Stimulated activated CD8-positive, alpha-beta memory T cell treated with anti-CD3 and anti-CD28 coated beads, Interleukin-7, amount 100 ng/mL, for 1 hour (primary cell): ENCODE measurements around the gene ARFGEF2.
"Not testable (repeated sequence)": the region's sequence is repeated elsewhere in the genome, so short reads cannot be mapped to it uniquely, and the experiment has no call there.

Experiments
- DNase-seq, 2 donors: peaks; one replicate each; pipeline ENCODE4 v3.0.0-alpha.2; 2020; ENCODE audit warnings: low read depth in 2 of 2

The ARFGEF2 gene

DNA sequence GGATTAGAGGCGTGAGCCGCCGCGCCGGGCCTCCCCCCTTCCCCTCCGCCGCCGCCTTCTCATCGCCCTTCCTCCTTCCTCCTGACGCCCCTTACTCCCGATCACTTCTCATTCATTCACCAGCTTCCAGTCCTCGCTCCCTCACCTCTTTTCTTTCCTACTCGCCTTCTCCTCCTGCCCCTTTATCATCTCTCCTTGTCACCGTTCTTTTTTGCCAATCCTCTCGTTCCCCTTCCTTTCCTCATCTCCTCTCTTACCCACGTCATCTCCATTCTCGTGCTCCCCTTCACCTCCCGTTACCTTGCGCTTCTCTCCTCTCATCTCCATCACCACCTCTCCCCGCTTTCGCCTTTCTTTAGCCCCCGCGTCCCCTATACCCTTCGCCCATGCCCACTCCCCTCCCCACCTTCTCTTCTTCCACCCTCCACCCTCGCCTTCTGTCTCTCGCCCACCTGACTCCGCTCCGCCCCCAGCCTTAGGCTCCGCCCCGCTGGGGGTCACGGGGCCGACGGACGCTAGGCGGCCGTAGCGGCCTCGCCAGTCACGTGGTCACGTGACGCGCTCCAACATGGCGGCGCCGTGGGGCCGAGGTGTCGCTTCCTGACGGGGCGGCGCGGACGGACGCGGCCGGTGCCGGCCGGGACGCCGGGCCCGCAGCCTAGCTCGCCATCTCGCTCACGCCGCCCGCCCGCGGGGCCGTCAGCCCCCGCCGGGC, at the start of gene ARFGEF2:
Gene ARFGEF2, plus strand, starts transcription at position 544 of the 715 bp plus-strand sequence. CDS start 179 bp downstream, outside the sequence.
- DNase-seq: peak; percentile 83 to 85

DNA sequence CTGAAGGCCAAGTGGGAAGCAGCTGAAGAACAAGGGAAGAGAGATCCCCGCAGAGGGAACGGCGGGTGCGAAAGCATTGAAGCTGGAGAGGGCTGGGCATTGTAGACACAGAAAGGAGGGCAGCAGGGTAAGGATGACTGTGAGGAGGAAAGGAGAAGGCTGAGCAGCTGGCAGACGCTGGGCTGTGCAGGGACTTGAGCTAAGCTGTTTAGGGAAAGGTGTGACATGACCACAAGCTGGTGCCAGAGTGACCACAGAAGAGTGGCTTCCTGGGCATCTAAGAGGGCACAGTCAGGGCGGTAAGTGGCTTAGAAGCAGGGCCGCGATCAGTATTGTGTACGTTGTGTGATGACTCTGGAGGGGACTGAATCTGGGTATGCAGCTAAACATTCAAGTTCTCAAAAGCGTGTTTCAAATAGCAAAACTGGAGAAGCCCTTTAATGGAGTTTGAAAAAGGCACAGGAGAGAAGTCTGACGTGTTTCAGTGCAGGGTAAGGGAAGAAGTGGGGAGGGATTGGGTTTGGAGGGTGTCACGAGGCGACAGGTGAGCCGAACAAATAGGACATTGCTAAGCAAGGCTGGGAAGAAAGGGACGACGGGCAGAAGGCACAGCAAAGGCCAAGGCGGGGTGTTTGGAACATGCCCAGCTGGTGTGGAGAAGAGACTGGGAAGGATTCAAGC, 46.1 kb upstream of the ARFGEF2 start:
- DNase-seq: no peak

DNA sequence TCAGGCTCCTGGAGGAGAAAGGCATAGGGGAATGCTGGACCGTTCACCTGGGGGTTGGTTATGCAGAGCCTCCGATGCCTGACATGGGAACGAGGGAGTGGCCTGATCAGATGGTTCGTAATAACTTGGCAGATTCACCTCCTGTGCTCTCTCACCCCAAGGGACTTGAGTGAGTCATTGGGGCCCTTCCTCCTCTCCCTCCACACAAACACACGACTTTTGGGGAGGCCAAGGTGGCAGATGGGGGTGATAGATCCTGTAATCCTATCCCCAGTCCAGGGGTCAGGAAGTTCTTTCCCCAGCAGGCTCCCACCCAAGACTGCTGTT, 45.6 kb upstream of the ARFGEF2 start:
- DNase-seq: no peak

DNA sequence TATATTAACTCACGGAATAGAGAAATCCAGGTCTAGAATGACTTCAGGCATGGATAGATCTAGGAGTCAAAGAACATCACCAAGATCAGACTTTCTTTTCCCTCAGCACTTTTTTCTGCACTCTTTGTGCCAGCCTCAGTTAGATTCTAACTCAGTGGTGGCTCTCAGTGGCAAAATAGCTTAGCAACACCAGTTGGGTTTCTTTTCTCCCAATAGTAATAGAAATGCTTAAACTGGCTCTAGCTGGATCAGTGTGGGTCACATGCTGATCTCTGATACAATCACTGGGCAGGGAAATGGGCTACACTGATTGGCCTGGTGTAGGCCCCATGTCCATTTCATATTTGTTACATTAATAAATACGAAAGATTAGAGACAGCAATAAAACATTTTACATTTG, 44.2 kb upstream of the ARFGEF2 start:
- DNase-seq: no peak

DNA sequence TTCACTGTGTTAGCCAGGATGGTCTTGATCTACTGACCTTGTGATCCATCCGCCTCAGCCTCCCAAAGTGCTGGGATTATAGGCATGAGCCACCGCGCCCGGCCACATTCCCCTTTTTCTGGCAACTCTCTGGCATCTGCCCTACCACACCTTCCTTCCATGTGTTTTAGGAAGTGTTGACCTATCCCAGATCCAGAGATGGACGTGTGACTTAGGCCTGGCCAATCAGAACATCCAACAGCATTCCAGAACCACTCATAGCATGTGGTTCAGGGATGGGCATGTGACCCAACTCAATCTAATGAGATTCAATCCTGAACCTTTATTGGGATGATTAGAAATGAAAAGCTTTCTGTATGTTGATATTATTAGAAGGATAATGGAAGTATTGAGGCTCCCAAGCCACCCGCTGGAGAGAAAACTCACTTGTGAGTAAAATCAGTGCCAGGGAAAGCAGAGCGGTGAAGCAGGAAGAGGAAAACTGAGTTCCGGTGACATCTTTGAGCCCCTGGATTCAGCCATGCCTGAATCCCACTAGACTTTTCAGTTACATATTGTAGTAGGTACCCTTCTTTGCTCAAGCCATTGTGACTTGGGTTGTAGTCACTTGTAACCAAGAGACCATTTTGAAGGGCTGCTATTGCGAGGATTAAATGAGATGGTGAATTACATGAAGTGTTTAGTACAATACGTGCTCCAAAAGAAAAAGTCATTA, 42.8 kb upstream of the ARFGEF2 start:
- DNase-seq: no peak

DNA sequence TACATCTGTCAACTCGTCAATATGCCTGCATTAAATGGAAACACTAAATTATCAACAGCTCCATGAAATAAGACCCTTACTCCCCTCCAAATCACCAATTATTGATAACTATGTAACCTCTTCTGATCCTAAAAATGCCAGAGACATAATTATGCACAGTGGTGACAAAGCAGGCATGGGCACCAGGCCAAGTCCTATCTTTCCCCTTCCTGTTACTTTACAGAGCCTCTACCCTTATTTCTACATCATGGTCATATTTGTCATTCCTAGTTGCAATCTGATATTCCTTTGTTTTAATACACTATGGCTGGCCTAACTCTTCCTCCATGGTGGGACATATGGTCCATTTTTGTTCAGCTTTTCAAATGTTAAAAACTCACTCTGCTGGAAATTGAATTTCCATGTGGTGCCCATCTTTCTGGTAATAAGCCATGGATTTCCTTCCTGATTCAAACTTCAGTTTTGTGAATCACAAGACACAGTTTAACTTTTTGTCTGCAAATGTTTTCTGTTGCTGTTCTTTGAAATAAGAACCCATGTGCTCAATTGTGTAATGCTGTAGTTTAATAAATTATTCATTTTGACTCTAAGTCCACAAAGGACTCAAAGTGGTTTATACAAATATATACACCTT, 41.8 kb upstream of the ARFGEF2 start:
- no peak for DNase-seq

DNA sequence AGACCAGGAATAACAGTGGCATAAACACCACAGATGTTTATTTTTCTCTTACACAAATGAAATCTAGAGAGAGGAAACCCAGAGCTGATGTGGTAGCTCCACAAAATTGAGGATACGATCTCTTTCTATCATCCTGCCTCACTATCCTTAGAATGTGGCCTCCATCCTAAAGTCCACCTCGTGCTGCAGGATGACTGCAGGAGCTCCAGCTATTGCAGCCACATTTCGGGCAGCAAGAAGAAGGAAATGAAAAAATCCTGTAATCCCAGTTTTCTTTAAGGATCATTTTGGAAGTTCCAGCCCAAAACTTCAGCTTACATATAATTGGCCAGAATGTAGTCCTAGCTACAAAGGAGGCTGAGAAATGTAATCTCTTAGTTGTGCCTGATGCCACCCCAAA, 41.2 kb upstream of the ARFGEF2 start:
- no peak for DNase-seq

DNA sequence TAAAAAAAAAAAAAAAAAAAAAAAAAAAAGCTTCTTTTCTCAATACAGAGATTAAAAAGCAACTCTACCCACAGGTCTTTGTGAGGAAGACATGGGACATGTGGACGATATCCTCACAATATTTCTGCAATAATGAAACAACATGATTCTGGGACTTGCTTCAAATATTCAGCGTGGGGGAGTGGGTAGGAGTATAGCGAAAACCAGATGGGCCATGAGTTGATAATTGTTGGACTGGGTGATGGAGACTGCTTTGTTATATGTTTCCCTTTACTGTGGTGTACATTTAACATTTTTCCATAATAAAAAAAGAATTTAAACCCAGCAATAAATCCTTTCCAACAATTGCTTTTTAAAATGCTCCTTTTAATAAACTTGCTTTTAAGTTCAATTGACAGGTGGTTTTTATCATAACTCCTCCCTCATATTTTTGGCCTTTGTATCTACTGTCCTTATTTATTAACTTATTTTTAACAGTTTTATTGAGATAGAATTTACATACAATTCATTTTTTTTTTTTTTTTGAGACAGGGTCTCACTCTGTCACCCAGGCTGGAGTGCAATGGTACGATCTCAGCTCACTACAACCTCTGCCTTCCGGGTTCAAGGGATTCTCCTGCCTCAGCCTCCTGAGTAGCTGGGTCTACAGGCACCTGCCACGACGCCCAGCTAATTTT, 40.4 kb upstream of the ARFGEF2 start:
- DNase-seq: no peak

DNA sequence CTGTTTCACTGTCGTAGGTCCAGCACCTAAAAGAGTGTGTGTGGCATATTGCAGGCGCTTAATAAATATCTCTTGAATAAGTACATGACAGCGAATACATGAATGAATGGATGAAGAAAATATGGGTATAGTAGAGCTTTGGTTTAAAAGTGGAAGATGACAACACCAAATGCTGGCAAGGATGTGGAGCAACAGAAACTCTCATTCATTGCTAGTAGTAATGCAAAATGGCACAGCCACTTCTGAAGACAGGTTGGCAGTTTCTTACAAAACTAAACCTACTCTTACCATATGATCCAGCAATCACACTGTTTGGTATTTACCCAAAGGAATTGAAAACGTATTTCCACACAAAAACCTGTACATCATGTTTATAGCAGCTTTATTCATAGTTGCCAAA, 36.3 kb upstream of the ARFGEF2 start:
- DNase-seq: no peak

DNA sequence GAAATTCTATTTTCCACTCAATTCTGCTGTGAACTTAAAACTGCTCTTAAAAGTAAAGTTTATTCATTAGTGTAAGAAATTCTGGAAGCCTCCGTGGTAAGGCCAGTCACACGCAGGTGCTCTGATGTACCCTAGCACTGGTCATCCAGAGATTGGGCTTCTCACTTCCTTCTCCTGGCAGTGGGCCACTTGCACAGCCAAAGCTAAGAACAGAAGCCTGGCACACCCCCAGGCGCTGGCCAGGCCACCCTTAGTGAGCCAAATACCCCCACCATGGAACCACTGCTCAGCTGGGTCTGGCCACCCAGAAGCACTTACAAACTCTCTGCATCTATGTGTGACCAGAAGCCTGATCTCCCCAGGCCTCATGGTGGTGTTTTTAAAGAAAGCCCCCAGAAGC, 35.3 kb upstream of the ARFGEF2 start:
- DNase-seq: no peak

DNA sequence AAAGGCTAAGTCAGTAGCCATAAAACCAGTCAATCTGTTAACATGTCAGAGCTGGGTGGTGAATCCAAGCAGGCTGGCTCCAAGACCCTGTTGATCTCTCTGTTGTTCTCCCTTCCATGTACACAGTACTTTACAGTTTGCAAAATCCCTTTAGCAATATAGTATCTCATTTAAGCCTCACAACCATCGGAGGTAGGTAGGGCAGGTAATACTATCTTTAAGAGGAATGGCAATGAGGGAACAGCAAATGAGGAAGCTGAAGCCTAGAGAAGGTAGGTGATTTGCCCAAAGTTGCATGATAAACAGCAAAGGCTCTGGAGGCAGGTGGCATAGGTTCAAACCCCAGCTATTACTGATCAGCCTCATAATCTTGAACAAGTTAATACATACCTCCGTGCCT, 34.7 kb upstream of the ARFGEF2 start:
- DNase-seq: no peak

DNA sequence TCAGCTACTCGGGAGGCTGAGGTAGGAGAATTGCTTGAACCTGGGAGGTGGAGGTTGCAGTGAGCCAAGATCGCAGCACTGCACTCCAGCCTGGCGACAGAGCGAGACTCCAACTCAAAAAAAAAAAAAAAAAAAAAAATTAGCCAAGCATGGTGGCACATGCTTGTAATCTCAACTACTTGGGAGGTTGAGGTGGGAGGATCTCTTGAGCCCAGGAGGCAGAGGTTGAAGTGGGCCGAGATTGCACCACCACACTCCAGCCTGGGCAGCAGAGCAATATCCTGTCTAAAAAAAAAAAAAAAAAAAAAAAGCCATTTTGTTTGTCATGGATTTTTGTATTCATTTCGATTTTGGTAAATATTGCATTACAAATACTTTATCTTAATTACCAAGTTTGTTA, 33.0 kb upstream of the ARFGEF2 start:
- not testable (repeated sequence) for DNase-seq

DNA sequence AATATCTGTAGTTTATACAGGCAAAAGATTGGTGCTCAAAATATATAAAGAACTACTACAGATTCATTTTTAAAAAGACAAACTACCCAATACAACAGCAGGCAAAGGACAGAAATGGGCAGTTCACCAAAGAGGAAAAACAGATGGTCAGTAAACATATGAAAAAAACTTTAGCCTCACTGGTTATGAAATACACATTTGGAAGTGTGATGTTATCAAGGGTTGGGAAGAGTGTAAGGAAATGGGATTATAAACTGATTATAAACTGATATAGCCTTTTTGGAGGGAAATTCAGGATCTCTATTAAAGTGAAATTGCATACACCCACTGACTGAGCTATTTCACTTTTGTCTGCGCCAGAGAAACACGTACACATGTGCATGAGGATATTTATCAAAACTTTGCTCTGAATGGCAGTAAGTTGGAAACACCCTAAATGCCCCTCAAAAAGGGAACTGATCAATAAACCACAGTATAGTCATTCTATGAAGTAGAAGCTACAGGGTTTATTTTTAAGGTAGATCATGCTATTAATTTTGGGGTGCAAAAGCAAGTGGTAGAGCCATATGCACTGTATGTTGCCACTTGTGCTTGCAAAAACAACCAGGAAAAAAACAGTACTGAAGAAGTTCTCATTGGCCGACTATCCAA, 32.2 kb upstream of the ARFGEF2 start:
- DNase-seq: no peak

DNA sequence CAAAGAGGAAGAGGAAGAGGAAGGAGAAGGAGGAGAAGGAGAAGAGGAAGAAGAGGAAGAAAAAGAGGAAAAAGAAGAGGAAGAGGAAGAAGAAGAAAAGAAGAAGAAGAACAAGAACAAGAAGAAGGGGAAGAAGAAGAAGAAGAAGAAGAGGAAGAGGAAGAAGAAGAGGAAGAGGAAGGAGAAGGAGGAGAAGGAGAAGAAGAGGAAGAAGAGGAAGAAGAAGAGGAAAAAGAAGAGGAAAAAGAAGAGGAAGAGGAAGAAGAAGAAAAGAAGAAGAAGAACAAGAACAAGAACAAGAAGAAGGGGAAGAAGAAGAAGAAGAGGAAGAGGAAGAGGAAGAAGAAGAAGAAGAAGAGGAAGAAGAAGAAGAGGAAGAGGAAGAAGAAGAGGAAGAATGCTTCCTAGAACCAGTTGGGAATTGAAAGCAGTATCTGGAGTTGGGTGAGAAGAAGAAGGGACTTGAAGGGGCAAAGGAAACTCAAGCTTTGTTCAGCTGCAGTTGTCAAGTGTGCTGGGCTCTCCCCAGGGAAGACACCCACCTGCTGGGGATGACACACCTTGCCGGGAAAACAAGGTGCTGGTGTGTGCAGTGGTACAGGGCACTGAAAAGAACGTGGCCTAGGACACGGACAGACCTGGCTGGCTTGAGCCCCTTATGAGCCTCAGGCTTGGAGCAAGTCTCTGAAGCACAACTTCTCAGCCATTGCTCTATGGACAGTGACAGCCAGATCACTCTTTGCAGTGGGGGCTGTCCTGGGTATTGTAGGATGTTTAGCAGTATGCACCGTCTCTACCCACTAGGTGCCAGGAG, 30.1 kb upstream of the ARFGEF2 start:
- DNase-seq: no peak

DNA sequence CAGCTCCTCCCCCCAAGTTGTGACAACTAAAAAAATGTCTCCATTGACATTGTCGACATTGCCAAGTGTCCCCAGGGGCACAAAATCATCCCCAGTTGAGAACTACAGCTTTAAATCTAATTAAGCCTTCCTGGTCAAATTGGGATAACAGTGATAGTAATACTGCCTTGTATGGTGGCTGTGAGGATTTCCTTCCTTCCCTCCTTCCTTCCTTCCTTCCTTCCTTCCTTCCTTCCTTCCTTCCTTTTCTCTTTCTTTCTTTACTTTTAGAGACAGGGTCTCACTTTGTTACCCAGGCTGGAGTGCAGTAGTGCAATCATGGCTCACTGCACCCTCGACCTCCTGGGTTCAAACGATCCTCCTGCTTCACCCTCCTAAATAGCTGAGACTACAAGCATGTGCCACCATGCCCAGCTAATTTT, 29.5 kb upstream of the ARFGEF2 start:
- DNase-seq: no peak

DNA sequence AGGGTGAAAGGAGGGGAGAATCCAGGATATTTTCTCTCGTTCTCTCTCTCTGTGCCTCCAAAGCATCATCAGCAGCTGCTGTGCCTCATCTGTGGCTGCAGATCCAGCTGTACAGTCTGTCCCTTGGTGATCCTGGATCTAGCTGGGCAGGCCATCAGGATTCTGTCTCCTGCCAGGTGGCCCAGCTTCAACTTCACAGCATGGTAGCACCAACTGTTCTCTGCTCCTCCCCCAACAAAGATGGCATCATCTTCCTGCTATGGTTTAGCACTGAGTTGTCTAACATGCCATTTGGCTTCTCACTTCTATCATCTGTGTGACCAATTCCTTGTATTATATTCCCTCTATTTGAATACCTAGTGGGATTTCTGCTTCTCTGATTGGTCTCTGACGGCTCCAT, 28.6 kb upstream of the ARFGEF2 start:
- no peak for DNase-seq

DNA sequence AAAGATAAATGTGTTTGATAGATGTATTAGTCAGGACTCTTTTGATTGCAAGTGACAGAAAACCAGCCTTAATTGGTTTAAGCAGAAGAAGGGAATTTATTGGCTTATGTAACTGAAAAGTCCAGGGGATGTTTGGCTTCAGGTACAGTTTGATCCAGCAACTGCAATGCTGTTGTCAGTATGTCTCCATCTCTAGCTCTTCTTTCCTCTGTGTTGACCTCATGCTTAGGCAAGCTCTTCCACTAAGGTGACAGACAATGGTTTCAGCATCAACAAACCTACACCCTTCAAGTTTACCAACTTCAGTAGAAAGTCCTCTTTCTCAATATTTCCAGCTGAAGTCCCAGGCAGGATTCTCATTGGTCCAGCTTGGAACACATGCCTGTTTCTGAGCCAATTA, 28.1 kb upstream of the ARFGEF2 start:
- no peak for DNase-seq

DNA sequence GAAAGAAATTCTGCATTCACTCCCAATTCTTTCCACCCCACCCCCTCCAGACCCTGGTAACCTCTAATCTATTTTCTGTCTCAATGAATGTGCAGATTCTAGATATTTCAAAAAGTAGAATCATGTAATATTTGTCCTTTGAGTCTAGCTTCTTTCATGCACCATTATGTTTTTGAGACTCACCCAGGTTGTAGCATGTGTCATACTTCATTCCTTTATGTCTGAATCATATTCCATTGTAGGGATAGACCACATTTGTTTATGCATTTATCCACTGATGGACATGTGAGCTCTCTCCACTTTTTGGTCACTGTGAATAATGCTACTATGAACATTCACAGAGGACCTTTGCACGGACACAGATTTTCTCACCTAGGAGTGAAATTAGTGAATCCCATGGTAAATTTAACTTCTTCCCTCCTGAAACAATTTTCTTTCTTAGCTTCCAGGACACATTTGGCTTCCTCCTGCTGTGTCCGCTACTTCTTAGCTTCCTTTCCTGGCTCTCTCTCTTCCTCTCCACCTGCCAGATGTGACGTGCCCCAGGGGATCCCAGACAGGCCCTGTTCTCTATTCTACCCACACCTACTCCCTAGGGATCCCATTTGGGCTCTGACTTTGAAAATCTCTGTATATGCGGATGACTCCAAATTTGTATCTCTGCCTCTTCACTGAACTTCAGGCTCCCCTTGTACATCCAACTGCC, 24.1 kb upstream of the ARFGEF2 start:
- DNase-seq: no peak

DNA sequence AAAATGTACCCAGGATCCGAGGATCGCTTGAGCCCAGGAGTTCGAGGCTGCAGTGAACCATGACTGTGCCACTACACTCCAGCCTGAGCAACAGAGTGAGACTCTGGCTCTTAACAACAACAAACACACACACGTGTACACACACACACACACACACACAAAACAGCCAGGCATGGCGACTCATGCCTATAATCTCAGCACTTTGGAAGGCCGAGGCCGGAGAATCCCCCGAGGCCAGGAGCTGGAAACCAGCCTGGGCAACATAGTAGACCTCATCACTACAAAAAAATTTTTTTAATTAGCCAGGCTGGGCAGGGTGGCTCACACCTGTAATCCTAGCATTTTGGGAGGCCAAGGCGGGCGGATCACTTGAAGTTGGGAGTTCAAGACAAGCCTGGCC, 23.3 kb upstream of the ARFGEF2 start:
- no peak for DNase-seq
